GM18498 (cell line): ENCODE measurements around the gene MFNG.

Source experiments
- ATAC-seq: cut with Tn5 transposase; IDR thresholded peaks from one replicate; pipeline ENCODE4 v1.9.1; 2021; ENCODE audit warnings: mild to moderate bottlenecking, moderate library complexity; ENCODE audit not compliant: unreplicated experiment

The MFNG gene

DNA sequence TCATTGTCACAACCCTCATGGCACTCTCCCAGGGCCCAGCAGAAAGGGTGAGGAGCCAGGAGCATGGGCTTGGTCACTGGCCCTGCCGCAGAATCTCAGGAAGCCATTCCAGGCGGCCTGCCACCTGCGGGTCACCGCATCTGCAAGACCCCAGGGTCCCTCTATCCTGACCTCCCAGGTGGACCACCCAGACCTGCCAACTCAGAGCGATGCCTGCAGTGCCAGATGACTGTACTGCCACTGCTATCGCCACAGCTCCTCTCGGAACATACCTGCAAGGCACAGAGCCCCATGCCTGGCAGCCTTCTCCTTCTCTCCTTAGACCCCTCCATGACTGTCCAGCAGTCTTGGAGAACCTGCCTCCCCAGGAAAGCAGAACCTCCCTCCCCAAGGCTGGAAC, 32.5 kb downstream of the MFNG start:
- ATAC-seq, result no peak

DNA sequence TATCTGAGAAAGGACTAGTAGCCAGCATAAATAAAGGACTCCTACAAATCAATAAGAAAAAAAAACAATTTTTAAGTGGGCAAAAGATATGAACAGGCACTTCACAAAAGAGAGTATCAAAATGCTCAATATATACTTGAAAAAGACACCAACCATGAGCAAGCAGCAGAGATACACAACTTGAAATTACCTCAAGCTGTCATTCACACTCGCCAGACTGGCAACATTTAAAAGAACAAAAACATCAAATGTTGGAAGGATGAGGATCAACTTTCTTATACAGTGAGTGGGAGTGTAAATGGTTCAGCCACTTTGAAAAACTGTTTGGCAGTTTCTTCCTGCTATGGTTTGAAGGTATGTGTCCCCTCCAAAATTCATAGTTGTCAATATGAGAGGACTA, 35.0 kb downstream of the MFNG start:
- ATAC-seq, result no peak

GRCh38 chr22:37449331-37450001, 36.7 kb downstream of the MFNG start:
- no peak for ATAC-seq

DNA sequence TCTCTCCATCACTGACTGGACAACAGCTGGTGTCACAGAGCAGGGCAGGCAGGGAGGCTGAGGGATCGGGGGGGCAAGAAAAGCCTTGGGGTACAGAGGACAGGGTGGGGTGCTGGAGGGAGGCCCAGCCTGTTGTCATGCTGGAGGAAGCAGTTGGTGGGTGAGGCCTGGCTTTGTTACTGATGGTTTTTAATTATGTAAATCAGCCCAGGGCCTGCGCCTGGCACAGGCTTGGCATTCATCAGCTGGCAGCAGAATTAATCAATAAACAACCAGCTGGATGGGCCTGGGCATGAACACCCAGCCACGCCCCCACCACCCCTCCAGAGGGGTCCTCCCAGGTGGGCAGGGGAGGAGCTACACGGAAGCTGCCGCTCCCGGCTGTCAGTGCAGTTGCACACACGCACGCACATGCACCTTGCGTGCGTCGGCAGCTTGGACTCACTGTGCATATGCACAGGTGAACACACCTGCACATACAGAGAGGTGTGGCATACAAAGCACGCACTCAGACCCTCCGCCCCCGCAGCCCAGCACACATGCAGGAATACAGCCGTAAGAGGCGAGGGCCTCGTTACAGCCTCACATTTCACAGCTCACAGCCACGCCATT, 37.6 kb downstream of the MFNG start:
- no peak for ATAC-seq

- no peak for ATAC-seq
These were observed 40.7 kb downstream of the MFNG start for GRCh38 chr22:37445501-37445900.

DNA sequence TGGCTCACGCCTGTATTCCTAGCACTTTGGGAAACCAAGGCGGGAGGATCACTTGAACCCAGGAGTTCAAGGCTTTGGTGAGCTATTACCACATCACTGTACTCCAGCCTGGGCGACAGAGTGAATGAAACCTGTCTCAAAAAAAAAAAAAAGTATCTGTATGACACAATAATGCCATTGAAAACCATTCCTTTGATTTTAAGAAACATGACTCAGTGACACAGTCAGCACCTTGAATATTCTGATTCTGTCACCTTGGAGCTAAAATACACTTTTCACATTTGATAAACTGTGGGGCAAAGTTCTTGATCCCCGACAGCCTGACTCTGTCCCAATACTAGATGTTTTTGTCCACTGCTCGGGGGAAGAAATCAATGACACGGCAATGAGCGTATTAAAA, 42.2 kb downstream of the MFNG start:
- ATAC-seq, result no peak

DNA sequence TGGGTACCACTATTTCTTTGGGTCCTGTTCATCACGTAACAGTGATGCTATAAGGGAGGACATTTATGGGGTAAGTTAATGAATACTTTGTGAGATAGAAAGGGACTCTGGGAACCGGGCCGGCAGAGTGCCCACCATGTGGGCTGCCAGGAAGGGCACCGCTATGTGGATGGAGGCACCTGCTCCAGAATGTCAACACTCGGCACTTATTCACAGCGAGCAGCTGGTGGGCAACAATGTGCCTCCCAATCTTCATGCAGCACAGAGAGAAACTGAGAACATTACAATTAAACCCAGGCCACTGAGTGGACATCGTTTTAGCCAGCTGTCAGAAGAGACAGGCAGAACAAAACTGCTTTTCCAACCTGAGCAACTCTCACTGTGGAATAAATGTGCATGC, 43.1 kb downstream of the MFNG start:
- ATAC-seq, result no peak

GRCh38 chr22:37442537-37442936, 43.6 kb downstream of the MFNG start:
- no peak for ATAC-seq

DNA sequence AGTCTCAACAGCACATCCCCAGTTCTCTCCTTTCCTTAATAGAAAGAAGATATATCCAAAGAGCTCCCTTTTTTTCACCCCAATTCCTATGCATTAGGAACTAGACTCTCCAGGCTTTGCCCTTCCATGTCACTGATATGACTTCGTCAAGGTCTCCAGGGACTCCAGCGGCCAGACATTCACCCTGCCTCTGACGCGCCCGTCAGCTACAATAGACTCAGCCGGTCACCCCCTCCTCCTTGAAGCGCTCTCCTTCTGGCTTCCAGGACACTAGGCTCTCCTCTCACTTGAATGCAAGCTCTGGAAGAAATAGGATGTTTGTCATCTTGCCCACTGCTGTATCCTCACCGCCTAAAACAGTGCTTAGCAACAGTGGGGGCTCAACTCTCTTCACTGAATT, 44.0 kb downstream of the MFNG start:
- ATAC-seq, result no peak

- no peak for ATAC-seq
These were observed 45.3 kb downstream of the MFNG start for GRCh38 chr22:37440875-37441274.

DNA sequence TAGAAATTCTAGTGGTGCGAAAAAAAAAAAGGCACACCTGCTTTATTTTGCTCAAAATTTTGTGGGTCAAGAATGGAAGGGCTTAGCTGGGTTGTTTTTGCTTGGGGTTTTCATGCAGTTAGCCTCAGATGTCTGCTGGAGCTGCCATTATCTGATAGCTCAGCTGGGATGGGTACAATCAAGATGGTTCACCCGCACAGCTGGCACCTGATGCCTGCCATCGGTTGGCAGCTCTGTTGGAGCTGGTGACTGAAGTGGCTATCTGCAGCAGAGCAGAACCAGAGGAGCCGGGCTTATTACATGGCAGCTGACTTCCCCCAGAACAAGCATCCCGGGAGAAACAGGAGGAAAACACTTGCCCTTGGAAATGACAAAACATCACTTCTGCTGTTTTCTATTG, 46.8 kb downstream of the MFNG start:
- no peak for ATAC-seq

- no peak for ATAC-seq
These were observed 50.1 kb downstream of the MFNG start for GRCh38 chr22:37435970-37436603.

- no peak for ATAC-seq
These were observed 52.4 kb downstream of the MFNG start for GRCh38 chr22:37433786-37434185.

GRCh38 chr22:37432708-37433054, 53.5 kb downstream of the MFNG start:
- ATAC-seq, result no peak

GRCh38 chr22:37431801-37432707, 54.1 kb downstream of the MFNG start:
- no peak for ATAC-seq

- ATAC-seq, result no peak
These were observed 54.8 kb downstream of the MFNG start for GRCh38 chr22:37431366-37431765.

DNA sequence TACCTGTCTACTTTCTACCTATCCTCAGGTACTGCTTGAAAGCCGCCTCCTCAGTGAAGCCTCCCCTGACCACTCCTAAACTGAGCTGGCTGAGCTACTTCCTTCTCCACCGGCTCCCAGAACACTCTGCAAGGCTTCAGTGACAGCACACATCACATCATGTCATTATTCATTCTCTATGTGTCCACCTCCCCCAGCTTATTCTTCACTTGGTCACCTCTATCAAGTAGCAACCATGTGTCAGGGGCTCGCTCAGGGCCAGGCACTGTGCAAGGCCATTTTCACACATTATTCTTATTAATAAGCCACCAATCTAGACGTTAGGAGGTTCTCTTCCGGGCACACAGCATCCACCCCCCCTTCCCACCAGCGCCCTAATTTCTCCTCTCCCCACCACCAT, 55.2 kb downstream of the MFNG start:
- ATAC-seq, result no peak

DNA sequence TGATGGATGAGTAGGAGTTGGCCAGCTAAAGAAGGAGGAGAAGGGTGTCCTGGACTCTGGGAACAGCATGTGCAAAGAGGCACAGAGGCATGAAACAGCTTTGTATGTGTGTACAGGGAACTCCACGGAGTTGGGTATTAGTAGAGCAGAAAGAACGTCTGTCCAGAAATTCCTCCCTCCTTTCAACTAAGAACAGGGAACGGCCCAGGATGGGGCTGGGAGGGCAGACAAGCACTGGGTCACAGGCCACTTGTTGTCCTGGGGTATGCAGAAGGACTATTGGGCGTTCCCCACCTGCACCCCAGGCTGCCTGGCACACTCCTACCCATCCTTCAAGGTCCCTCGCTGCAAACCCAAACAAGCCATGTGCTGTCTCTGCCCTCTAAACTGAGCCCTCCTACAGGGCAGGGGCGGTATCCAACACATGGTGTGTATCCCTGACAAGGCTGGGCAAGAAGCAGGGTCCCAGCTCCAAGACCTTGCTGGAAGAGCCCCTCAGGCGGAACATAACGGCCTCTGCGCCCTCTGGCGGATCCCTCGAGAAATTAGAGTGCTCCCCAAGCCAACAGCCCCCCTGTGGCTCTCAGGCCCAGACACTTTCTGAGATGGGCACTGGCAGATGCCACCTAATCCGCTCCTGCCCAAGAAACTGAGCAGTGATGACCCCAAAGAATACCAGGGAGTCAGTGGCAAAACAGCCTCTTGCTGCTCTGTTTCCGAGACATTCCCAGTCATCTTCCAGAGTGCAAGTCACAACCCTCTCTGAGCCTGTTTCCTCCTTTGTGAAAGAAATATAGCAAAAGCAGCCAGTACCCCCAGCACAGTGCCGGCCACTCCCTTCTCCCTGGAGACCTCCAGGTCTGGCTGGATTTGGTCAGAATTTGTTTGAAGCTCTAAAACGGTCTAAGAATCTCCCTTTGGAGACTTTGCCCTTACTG, 57.3 kb downstream of the MFNG start:
- ATAC-seq, result no peak

GRCh38 chr22:37427711-37428635, 58.2 kb downstream of the MFNG start:
- ATAC-seq, result no peak
